Neural progenitor cell (in vitro differentiated cells): Measurements from ENCODE around the gene IKBKG.

Experiments
- CTCF ChIP-seq: fragments of 200-600 bp; sonication (generic); IDR thresholded peaks from 2 replicates; pipeline ENCODE4 v1.5.1; 2017; ENCODE audit warnings: antibody characterized with exemption, mild to moderate bottlenecking
- EZH2 ChIP-seq: fragments of 200-600 bp; sonication (generic); IDR thresholded peaks from 2 replicates; pipeline ENCODE4 v1.6.1; 2017; ENCODE audit warnings: antibody characterized with exemption, mild to moderate bottlenecking, moderate library complexity
- EZH2phosphoT487 ChIP-seq: fragments of 200-600 bp; sonication (generic); IDR thresholded peaks from 2 replicates; pipeline ENCODE4 v1.6.1; 2017; ENCODE audit warnings: antibody characterized with exemption

- TF ChIP-seq CTCF = no peak
- TF ChIP-seq EZH2 = no peak
- no peak for TF ChIP-seq EZH2phosphoT487
These were observed 5.3 kb upstream of the IKBKG start for GRCh38 chrX:154541896-154542722.
